A549 (cell line): ENCODE measurements around the gene PRPSAP2.

ENCODE experiments used
- BCL3 ChIP-seq: fragments of >200 bp; sonication (Bioruptor Twin); formaldehyde crosslinking; IDR thresholded peaks from 3 replicates; pipeline ENCODE4 v1.6.1; 2016
- CEBPB ChIP-seq, 2 experiments: fragments of >200 bp in 1 of 2; sonication (Bioruptor Twin) in 1 of 2; formaldehyde crosslinking in 1 of 2; IDR thresholded peaks; 2 replicates each; pipeline ENCODE4 v1.6.1; 2012 to 2016
- CHD4 ChIP-seq: fragments of 200-600 bp; sonication (generic); IDR thresholded peaks from 2 replicates; pipeline ENCODE4 v1.6.1; 2016; ENCODE audit warnings: antibody characterized with exemption, mild to moderate bottlenecking, borderline replicate concordance
- CTCF ChIP-seq: fragments of >200 bp; sonication (Bioruptor Twin); formaldehyde crosslinking; IDR thresholded peaks from 3 replicates; pipeline ENCODE4 v1.5.1; 2016
- ESRRA ChIP-seq: fragments of 150-350 bp; IDR thresholded peaks from 2 replicates; pipeline ENCODE4 v1.6.1; 2014; ENCODE audit warnings: mild to moderate bottlenecking, low read length, borderline replicate concordance
- FOXS1 ChIP-seq: fragments of 250-450 bp; sonication (Bioruptor Pico); IDR thresholded peaks from 2 replicates; pipeline ENCODE4 v1.5.0; 2020; ENCODE audit warnings: mild to moderate bottlenecking, moderate library complexity
- HOXA7 ChIP-seq: fragments of 250-450 bp; sonication (Bioruptor Pico); IDR thresholded peaks from 2 replicates; pipeline ENCODE4 v1.5.0; 2020; ENCODE audit warnings: mild to moderate bottlenecking, moderate library complexity
- KDM1A ChIP-seq: fragments of 200-600 bp; sonication (generic); IDR thresholded peaks from 2 replicates; pipeline ENCODE4 v1.6.1; 2016; ENCODE audit warnings: low read depth, mild to moderate bottlenecking
- MAX ChIP-seq: IDR thresholded peaks from 2 replicates; pipeline ENCODE4 v1.6.1; 2012
- MAZ ChIP-seq: fragments of 150-350 bp; IDR thresholded peaks from 2 replicates; pipeline ENCODE4 v1.6.1; 2014; ENCODE audit warnings: antibody characterized with exemption, low read depth, low read length, borderline replicate concordance
- POLR2AphosphoS2 ChIP-seq: conservative IDR thresholded peaks from 2 replicates; pipeline ENCODE4 v1.6.1; 2012; ENCODE audit warnings: low read length, improper control_type of control experiment, inconsistent platforms
- SMC3 ChIP-seq: fragments of >200 bp; sonication (Bioruptor Twin); formaldehyde crosslinking; IDR thresholded peaks from 3 replicates; pipeline ENCODE4 v1.6.1; 2018; ENCODE audit warnings: inconsistent platforms
- TF ChIP-seq, protein P1 (sequence below): fragments of 200-600 bp; sonication (generic); IDR thresholded peaks from 2 replicates; pipeline ENCODE4 v1.6.1; 2016; ENCODE audit warnings: antibody characterized with exemption, mild to moderate bottlenecking, moderate library complexity

- TF ChIP-seq MAZ (no peak), CHD4 (no peak), SMC3 (no peak), ESRRA (no peak), POLR2AphosphoS2 (no peak), FOXS1 (CRISPR knock-in tag) (no peak), CTCF (no peak), HOXA7 (CRISPR knock-in tag) (no peak), CEBPB (IDR thresholded peaks at IDR 0.05) (no peak), BCL3 (no peak), MAX (no peak), KDM1A (no peak)
- TF ChIP-seq, protein P1, sequence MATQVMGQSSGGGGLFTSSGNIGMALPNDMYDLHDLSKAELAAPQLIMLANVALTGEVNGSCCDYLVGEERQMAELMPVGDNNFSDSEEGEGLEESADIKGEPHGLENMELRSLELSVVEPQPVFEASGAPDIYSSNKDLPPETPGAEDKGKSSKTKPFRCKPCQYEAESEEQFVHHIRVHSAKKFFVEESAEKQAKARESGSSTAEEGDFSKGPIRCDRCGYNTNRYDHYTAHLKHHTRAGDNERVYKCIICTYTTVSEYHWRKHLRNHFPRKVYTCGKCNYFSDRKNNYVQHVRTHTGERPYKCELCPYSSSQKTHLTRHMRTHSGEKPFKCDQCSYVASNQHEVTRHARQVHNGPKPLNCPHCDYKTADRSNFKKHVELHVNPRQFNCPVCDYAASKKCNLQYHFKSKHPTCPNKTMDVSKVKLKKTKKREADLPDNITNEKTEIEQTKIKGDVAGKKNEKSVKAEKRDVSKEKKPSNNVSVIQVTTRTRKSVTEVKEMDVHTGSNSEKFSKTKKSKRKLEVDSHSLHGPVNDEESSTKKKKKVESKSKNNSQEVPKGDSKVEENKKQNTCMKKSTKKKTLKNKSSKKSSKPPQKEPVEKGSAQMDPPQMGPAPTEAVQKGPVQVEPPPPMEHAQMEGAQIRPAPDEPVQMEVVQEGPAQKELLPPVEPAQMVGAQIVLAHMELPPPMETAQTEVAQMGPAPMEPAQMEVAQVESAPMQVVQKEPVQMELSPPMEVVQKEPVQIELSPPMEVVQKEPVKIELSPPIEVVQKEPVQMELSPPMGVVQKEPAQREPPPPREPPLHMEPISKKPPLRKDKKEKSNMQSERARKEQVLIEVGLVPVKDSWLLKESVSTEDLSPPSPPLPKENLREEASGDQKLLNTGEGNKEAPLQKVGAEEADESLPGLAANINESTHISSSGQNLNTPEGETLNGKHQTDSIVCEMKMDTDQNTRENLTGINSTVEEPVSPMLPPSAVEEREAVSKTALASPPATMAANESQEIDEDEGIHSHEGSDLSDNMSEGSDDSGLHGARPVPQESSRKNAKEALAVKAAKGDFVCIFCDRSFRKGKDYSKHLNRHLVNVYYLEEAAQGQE: no peak
Measured at GRCh38 chr17:18938692-18939023, 80.7 kb downstream of the PRPSAP2 start.
